Measurements from ENCODE around the gene CDC14A. TPM values are rescaled to one million over a fixed set of nuclear protein-coding genes. Genes with fewer than 3 reads are reported as not detected.

CDC14A gene
- total RNA-seq, 2 donors from 2014 or later = 9.6 to 16.8 TPM

DNA sequence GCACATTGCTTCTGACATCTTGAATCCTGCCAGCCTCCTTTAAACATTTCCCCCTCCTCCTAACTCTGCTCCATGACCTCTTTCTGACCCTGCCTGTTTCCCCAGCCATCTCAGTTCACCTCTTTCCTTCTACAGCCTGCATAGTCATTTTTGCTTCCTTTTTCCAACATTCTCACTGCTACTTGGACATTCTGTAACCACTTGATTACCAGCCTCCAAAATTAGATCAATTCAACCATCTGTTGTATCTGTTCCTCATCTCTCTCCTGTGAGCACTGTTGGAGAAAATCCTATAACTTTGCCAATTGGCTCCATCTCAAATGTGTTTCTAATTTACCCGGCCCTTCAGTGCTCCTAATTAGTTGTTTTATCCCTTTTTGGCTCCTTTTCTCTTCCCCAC lies 158.1 kb downstream of the CDC14A start:
- Histone ChIP-seq H3K36me3 (no peaks in the 10 kb centered on the region), H3K4me3 (no peak overlapping the region), H3K27me3 (no peaks in the 10 kb centered on the region), H3K9me3 (no peaks in the 10 kb centered on the region), H3K27ac (no peak overlapping the region), H3K9ac (ENCODE audit: low read depth in 2 of 2, low read length in 2 of 2) (no peak overlapping the region), H3K4me1 (no peaks in the 10 kb centered on the region)
- no peak for TF ChIP-seq CTCF (IDR thresholded peaks at IDR 0.05)
- intact Hi-C loops (cut with DNase I) = no loop called here
- DNase-seq = no peak

DNA sequence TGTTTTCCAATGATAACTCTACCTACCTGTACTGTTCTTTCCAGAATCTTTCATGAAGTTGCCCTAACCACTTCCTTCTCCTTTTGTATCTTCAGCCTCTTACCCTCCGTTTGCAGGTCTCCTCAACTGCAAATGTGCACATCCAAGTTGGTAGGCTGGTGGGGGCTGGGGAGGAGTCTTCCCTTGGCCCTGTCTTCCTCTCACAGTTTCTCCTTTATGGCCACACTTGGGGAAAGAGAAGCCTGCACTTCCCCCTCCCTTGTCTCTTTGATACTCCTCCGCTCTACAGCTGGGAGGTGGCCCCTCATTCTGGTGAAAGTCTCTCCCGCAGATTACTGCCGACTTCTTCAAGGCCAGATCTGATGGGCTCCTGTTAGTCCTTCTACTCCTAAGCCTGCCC lies 158.8 kb downstream of the CDC14A start:
- no peaks in the 10 kb centered on the region for H3K9me3 ChIP-seq
- H3K9ac ChIP-seq (ENCODE audit: low read depth in 2 of 2, low read length in 2 of 2) = no peak overlapping the region
- H3K27ac ChIP-seq = no peak overlapping the region
- H3K27me3 ChIP-seq = no peaks in the 10 kb centered on the region
- no peaks in the 10 kb centered on the region for H3K36me3 ChIP-seq
- no peak overlapping the region for H3K4me3 ChIP-seq
- no peak for TF ChIP-seq CTCF (IDR thresholded peaks at IDR 0.05)
- intact Hi-C loops (cut with DNase I) = no loop called here
- DNase-seq = no peak
- H3K4me1 ChIP-seq = no peaks in the 10 kb centered on the region

GRCh38 chr1:100511773-100512172 lies 159.5 kb downstream of the CDC14A start:
- H3K9me3 ChIP-seq = no peaks in the 10 kb centered on the region
- no peaks in the 10 kb centered on the region for H3K36me3 ChIP-seq
- no peak overlapping the region for H3K9ac ChIP-seq (ENCODE audit: low read depth in 2 of 2, low read length in 2 of 2)
- no peak overlapping the region for H3K27ac ChIP-seq
- no peaks in the 10 kb centered on the region for H3K4me1 ChIP-seq
- H3K27me3 ChIP-seq = no peaks in the 10 kb centered on the region
- DNase-seq = no peak
- no peak for TF ChIP-seq CTCF (IDR thresholded peaks at IDR 0.05)
- H3K4me3 ChIP-seq = no peak overlapping the region
- intact Hi-C loops (cut with DNase I) = no loop called here

DNA sequence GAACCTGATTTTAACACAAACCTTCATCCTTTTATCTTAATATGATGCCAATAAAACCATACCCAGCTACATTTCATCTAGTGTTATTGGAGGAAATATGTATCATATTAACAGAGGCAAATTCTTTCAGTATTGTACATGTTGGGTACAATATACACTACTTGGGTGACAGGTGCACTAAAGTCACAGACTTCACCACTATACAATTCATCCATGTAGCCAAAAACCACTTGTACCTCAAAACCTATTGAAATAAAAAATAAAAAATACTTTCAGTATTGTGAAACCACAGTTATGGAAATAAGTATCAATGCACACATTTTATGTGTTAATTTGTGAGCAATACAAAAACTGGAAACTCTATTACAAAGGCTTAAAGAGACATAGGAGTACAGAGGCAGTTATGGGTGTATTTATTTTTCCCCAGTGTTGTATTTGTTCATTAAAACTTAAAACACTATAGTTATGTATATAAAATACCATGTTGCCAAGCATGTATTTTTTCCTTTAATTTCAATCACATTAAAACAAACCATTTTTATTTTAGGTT lies 160.6 kb downstream of the CDC14A start:
- no peak overlapping the region for H3K9ac ChIP-seq (ENCODE audit: low read depth in 2 of 2, low read length in 2 of 2)
- intact Hi-C loops (cut with DNase I) = no loop called here
- TF ChIP-seq CTCF (IDR thresholded peaks at IDR 0.05) = no peak
- no peaks in the 10 kb centered on the region for H3K4me1 ChIP-seq
- no peak overlapping the region for H3K27ac ChIP-seq
- no peak overlapping the region for H3K4me3 ChIP-seq
- DNase-seq = no peak
- H3K9me3 ChIP-seq = no peaks in the 10 kb centered on the region
- H3K27me3 ChIP-seq = no peaks in the 10 kb centered on the region
- H3K36me3 ChIP-seq = no peaks in the 10 kb centered on the region

DNA sequence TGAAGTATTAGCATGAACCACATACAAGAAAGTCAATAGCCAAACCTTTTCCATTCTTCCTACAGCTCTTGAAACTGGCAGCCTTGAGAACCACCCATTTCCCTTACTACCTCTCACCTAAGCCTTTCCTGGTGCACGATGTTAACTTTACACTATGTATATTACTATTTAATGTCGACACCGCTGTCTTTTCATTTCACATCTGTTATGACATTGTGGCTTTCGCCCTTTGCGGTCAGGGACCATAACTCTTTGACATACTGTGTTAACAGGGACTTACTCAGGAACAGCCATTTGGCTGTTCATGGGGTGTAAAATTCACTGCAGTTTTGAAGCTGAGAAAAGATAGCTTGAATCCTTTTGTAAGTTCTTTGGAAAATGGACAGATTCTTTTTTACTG lies 164.6 kb downstream of the CDC14A start:
- TF ChIP-seq CTCF (IDR thresholded peaks at IDR 0.05) = no peak
- no peaks in the 10 kb centered on the region for H3K27me3 ChIP-seq
- intact Hi-C loops (cut with DNase I) = no loop called here
- no peaks in the 10 kb centered on the region for H3K4me1 ChIP-seq
- no peak for DNase-seq
- H3K9ac ChIP-seq (ENCODE audit: low read depth in 2 of 2, low read length in 2 of 2) = no peak overlapping the region
- no peak overlapping the region for H3K27ac ChIP-seq
- H3K9me3 ChIP-seq = no peaks in the 10 kb centered on the region
- no peak overlapping the region for H3K4me3 ChIP-seq
- H3K36me3 ChIP-seq = no peaks in the 10 kb centered on the region

Measured in colonic mucosa (tissue), 4 donors.